Midbrain (tissue), 1 donor: Measurements from ENCODE around the gene HSD3B1.
"Not testable (repeated sequence)": the region's sequence is repeated elsewhere in the genome, so short reads cannot be mapped to it uniquely, and the experiment has no call there.

Experiments used
- DNase-seq: peaks from one replicate; lab custom pipeline; 2025; lab: John Stamatoyannopoulos, UW

The HSD3B1 gene

GRCh38 chr1:119490925-119491324 lies 16.1 kb upstream of the HSD3B1 start:
- no peak for DNase-seq

GRCh38 chr1:119492763-119493162 lies 14.2 kb upstream of the HSD3B1 start:
- no peak for DNase-seq

- no peak for DNase-seq
Measured at GRCh38 chr1:119504831-119505230, 2.2 kb upstream of the HSD3B1 start.

GRCh38 chr1:119510046-119510445 lies 3.0 kb downstream of the HSD3B1 start:
- DNase-seq: no peak

GRCh38 chr1:119515221-119515620 lies 8.2 kb downstream of the HSD3B1 start:
- no peak for DNase-seq

- no peak for DNase-seq
Measured at GRCh38 chr1:119516247-119516646, 9.2 kb downstream of the HSD3B1 start.

- DNase-seq: no peak
Measured at GRCh38 chr1:119516680-119517079, 9.7 kb downstream of the HSD3B1 start.

GRCh38 chr1:119517667-119518066 lies 10.7 kb downstream of the HSD3B1 start:
- DNase-seq: not testable (repeated sequence)

GRCh38 chr1:119531606-119532323 lies 24.8 kb downstream of the HSD3B1 start:
- no peak for DNase-seq

- no peak for DNase-seq
Measured at GRCh38 chr1:119532324-119532910, 25.4 kb downstream of the HSD3B1 start.

- no peak for DNase-seq
Measured at GRCh38 chr1:119535381-119535780, 28.4 kb downstream of the HSD3B1 start.

GRCh38 chr1:119537966-119538365 lies 31.0 kb downstream of the HSD3B1 start:
- DNase-seq: no peak

- DNase-seq: no peak
Measured at GRCh38 chr1:119539636-119540035, 32.6 kb downstream of the HSD3B1 start.

- DNase-seq: no peak
Measured at GRCh38 chr1:119541389-119541788, 34.4 kb downstream of the HSD3B1 start.

- DNase-seq: no peak
Measured at GRCh38 chr1:119542492-119542946, 35.5 kb downstream of the HSD3B1 start.

- DNase-seq: no peak
Measured at GRCh38 chr1:119544165-119544762, 37.3 kb downstream of the HSD3B1 start.

GRCh38 chr1:119546641-119547040 lies 39.6 kb downstream of the HSD3B1 start:
- no peak for DNase-seq

- no peak for DNase-seq
Measured at GRCh38 chr1:119547306-119547705, 40.3 kb downstream of the HSD3B1 start.

- no peak for DNase-seq
Measured at GRCh38 chr1:119547805-119548204, 40.8 kb downstream of the HSD3B1 start.

- DNase-seq: peak; percentile 78
Measured at GRCh38 chr1:119549719-119550132, 42.7 kb downstream of the HSD3B1 start.

GRCh38 chr1:119550381-119550780 lies 43.4 kb downstream of the HSD3B1 start:
- DNase-seq: no peak

- DNase-seq: no peak
Measured at GRCh38 chr1:119551218-119551617, 44.2 kb downstream of the HSD3B1 start.

- DNase-seq: not testable (repeated sequence)
Measured at GRCh38 chr1:119552656-119553055, 45.6 kb downstream of the HSD3B1 start.
